NT2/D1 (cell line): ENCODE results near the gene MGLL.

ENCODE experiments used
- DNase-seq: peaks from one replicate; pipeline ENCODE4 v3.0.0-alpha.2; 2011; ENCODE audit warnings: low read depth, low spot score
- H3K27me3 ChIP-seq: 2 replicates; pipeline ENCODE4 v1.6.0; 2011; ENCODE audit warnings: mild to moderate bottlenecking; ENCODE audit not compliant: insufficient read length, insufficient read depth
- H3K36me3 ChIP-seq: 2 replicates; pipeline ENCODE4 v1.6.1; 2011; ENCODE audit warnings: mild to moderate bottlenecking, low read length, mixed read lengths; ENCODE audit not compliant: insufficient read depth, insufficient read length
- H3K4me1 ChIP-seq: 2 replicates; pipeline ENCODE4 v1.5.1; 2011; ENCODE audit not compliant: insufficient read depth, insufficient read length
- H3K4me3 ChIP-seq: 2 replicates; pipeline ENCODE4 v1.5.1; 2011; ENCODE audit warnings: low read depth; ENCODE audit not compliant: insufficient read length
- H3K9ac ChIP-seq: 2 replicates; pipeline ENCODE4 v1.6.0; 2011; ENCODE audit warnings: low read depth; ENCODE audit not compliant: insufficient read length
- H3K9me3 ChIP-seq: 2 replicates; pipeline ENCODE4 v1.5.1; 2011; ENCODE audit warnings: mild to moderate bottlenecking, low read length; ENCODE audit not compliant: insufficient read depth
- SUZ12 ChIP-seq: IDR thresholded peaks from 2 replicates; pipeline ENCODE4 v1.6.1; 2011; ENCODE audit not compliant: insufficient read length, insufficient read depth; ENCODE audit errors: extremely low read depth
- YY1 ChIP-seq: IDR thresholded peaks from 2 replicates; pipeline ENCODE4 v1.6.1; 2011; ENCODE audit not compliant: insufficient read length, insufficient read depth
- ZNF274 ChIP-seq: IDR thresholded peaks from 2 replicates; pipeline ENCODE4 v1.6.1; 2011; ENCODE audit warnings: mild to moderate bottlenecking, low read depth, low read length

The MGLL gene

GRCh38 chr3:127739347-127740135 is 82.8 kb downstream of the MGLL start:
- no peaks in the 10 kb centered on the region for H3K9me3 ChIP-seq
- H3K27me3 ChIP-seq: peaks cover 3% of the 10 kb centered on the region
- DNase-seq: no peak
- no peaks in the 10 kb centered on the region for H3K36me3 ChIP-seq
- no peak for TF ChIP-seq YY1
- TF ChIP-seq SUZ12: no peak
- TF ChIP-seq ZNF274: no peak
- H3K4me3 ChIP-seq: no peak overlapping the region
- peaks cover 4% of the 10 kb centered on the region for H3K4me1 ChIP-seq
- no peak overlapping the region for H3K9ac ChIP-seq

DNA sequence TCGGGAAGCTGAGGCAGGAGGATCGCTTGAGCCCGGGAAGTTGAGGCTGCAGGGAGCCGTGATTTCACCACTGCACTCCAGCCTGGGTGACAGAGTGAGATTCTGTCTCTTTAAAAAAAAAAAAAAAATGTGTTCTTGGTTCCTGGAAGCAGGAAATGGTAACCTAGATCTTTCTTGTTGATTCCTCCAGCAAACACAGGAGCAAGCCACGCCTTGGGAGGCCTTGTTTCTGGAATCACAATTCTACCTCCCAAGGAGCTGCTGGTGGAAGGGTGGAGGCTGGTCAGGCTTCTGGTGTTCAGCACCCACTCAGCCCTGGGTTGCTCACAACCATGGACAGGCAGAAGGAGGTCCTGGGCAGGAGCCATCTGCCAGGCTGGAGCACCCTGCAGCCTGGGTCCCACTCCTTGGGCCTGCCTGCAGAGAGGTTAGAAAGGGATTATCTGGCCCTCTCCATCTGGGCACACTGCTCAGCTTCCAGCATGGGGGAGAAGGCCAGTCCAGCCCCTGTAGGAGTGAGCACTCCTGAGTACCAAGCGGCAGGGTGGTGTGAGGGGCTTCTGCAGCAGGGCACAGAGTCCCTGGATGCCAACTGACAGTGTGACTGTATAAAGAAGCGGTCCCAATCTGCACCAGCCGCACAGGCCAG is 84.0 kb downstream of the MGLL start:
- TF ChIP-seq YY1 (no peak), SUZ12 (no peak), ZNF274 (no peak)
- Histone ChIP-seq H3K4me3 (no peak overlapping the region), H3K9me3 (no peaks in the 10 kb centered on the region), H3K4me1 (peaks cover 10% of the 10 kb centered on the region), H3K27me3 (peaks cover 15% of the 10 kb centered on the region), H3K9ac (peak overlapping the region; percentile 39), H3K36me3 (no peaks in the 10 kb centered on the region)
- DNase-seq: no peak

DNA sequence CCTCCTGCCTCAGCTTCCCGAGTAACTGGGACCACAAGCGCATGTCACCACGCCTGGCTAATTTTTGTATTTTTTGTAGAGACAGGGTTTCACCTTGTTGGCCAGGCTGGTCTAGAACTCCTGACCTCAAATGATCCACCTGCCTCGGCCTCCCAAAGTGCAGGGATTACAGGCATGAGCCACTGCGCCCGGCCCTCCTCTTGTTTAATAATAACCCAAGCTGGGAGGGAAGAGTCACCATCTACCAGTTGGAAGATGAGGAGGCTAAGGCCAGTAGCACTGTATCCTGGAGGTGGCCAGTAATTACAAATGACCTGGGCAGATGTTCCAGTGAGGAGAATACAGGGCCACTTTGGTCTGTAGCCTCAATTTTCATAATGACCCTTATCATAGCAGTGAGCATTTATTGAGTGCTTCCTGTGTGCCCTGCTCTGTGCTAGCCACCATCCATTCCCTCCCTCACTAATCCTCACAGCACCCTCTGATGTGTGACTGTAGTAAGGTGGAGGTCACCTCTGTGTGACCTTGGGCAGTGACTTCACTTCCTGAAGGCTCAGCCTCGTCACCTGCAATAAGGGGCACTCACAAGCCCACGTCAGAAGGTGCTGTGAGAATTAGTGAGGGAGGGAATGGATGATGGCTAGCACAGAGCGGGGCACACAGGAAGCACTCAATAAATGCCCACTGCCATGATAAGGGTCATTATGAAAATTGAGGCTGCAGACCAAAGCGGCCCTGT is 85.3 kb downstream of the MGLL start:
- no peaks in the 10 kb centered on the region for H3K9me3 ChIP-seq
- H3K4me3 ChIP-seq: no peak overlapping the region
- DNase-seq: no peak
- no peak for TF ChIP-seq SUZ12
- TF ChIP-seq YY1: no peak
- no peak for TF ChIP-seq ZNF274
- H3K27me3 ChIP-seq: peaks cover 16% of the 10 kb centered on the region
- H3K9ac ChIP-seq: no peak overlapping the region
- peaks cover 14% of the 10 kb centered on the region for H3K4me1 ChIP-seq
- H3K36me3 ChIP-seq: no peaks in the 10 kb centered on the region

GRCh38 chr3:127735767-127736693 is 86.3 kb downstream of the MGLL start:
- DNase-seq: no peak
- peaks cover 19% of the 10 kb centered on the region for H3K27me3 ChIP-seq
- H3K9ac ChIP-seq: no peak overlapping the region
- H3K4me3 ChIP-seq: no peak overlapping the region
- no peaks in the 10 kb centered on the region for H3K9me3 ChIP-seq
- no peaks in the 10 kb centered on the region for H3K36me3 ChIP-seq
- peaks cover 17% of the 10 kb centered on the region for H3K4me1 ChIP-seq
- no peak for TF ChIP-seq ZNF274
- no peak for TF ChIP-seq YY1
- TF ChIP-seq SUZ12: no peak

GRCh38 chr3:127734754-127735473 is 87.4 kb downstream of the MGLL start:
- peaks cover 30% of the 10 kb centered on the region for H3K27me3 ChIP-seq
- peaks cover 24% of the 10 kb centered on the region for H3K4me1 ChIP-seq
- DNase-seq: peak; percentile 39
- H3K9me3 ChIP-seq: no peaks in the 10 kb centered on the region
- no peak overlapping the region for H3K4me3 ChIP-seq
- no peak overlapping the region for H3K9ac ChIP-seq
- no peak for TF ChIP-seq SUZ12
- TF ChIP-seq ZNF274: no peak
- TF ChIP-seq YY1: no peak
- H3K36me3 ChIP-seq: no peaks in the 10 kb centered on the region

- H3K9ac ChIP-seq: no peak overlapping the region
- TF ChIP-seq SUZ12: no peak
- TF ChIP-seq ZNF274: no peak
- TF ChIP-seq YY1: no peak
Observed at GRCh38 chr3:127734181-127734720, 88.1 kb downstream of the MGLL start.

More at GRCh38 chr3:127734181-127734720, 88.1 kb downstream of the MGLL start:
- Histone ChIP-seq H3K4me3 (no peak overlapping the region), H3K36me3 (no peaks in the 10 kb centered on the region), H3K27me3 (peaks cover 35% of the 10 kb centered on the region), H3K9me3 (no peaks in the 10 kb centered on the region), H3K4me1 (peaks cover 24% of the 10 kb centered on the region)
- no peak for DNase-seq
